HG02610 (cell line): ENCODE data around the gene CCS.
"Not testable (repeated sequence)": the region's sequence is repeated elsewhere in the genome, so short reads cannot be mapped to it uniquely, and the experiment has no call there.

ENCODE experiments used
- ATAC-seq: cut with Tn5 transposase; IDR thresholded peaks from one replicate; pipeline ENCODE4 v1.9.1; 2021; ENCODE audit warnings: mild to moderate bottlenecking, moderate library complexity; ENCODE audit not compliant: unreplicated experiment

Gene CCS

GRCh38 chr11:66589996-66590675 lies 2.8 kb upstream of the CCS start:
- no peak for ATAC-seq

- ATAC-seq, result no peak
These were observed 1.8 kb upstream of the CCS start for GRCh38 chr11:66591175-66591574.

GRCh38 chr11:66593303-66593635 lies 284 bp downstream of the CCS start:
- ATAC-seq, result no peak

GRCh38 chr11:66593650-66594049 lies 665 bp downstream of the CCS start:
- no peak for ATAC-seq

- ATAC-seq, result no peak
These were observed 2.4 kb downstream of the CCS start for GRCh38 chr11:66595245-66595904.

GRCh38 chr11:66598993-66599392 lies 6.0 kb downstream of the CCS start:
- no peak for ATAC-seq

- no peak for ATAC-seq
These were observed 7.2 kb downstream of the CCS start for GRCh38 chr11:66600219-66600618.

- no peak for ATAC-seq
These were observed 7.7 kb downstream of the CCS start for GRCh38 chr11:66600631-66601233.

GRCh38 chr11:66603072-66603471 lies 10.1 kb downstream of the CCS start:
- no peak for ATAC-seq

- ATAC-seq, result no peak
These were observed 11.2 kb downstream of the CCS start for GRCh38 chr11:66604155-66604554.

GRCh38 chr11:66606608-66607007 lies 13.6 kb downstream of the CCS start:
- not testable (repeated sequence) for ATAC-seq

- no peak for ATAC-seq
These were observed 14.3 kb downstream of the CCS start for GRCh38 chr11:66607126-66607834.

GRCh38 chr11:66609721-66610617 lies 17.0 kb downstream of the CCS start:
- no peak for ATAC-seq

- no peak for ATAC-seq
These were observed 19.5 kb downstream of the CCS start for GRCh38 chr11:66612458-66612857.

- ATAC-seq, result no peak
These were observed 21.1 kb downstream of the CCS start for GRCh38 chr11:66614073-66614472.

- ATAC-seq, result peak; percentile 92
These were observed 23.6 kb downstream of the CCS start, which contains the start of gene RBM14 for GRCh38 chr11:66616379-66617154. RBM14 (plus strand) TSS chr11:66616630; CDS start chr11:66616721, 91 bp downstream.

- ATAC-seq, result no peak
These were observed 24.3 kb downstream of the CCS start for GRCh38 chr11:66617155-66617834.

- ATAC-seq, result no peak
These were observed 26.1 kb downstream of the CCS start for GRCh38 chr11:66619080-66619554.

- no peak for ATAC-seq
These were observed 31.5 kb downstream of the CCS start for GRCh38 chr11:66624450-66624849.
